HG03175 (cell line): ENCODE data around the gene C9orf50.

Experiments used
- ATAC-seq: cut with Tn5 transposase; IDR thresholded peaks from one replicate; pipeline ENCODE4 v1.9.1; 2021; ENCODE audit warnings: mild to moderate bottlenecking, moderate library complexity; ENCODE audit not compliant: unreplicated experiment

The C9orf50 gene

GRCh38 chr9:129572517-129572916 is 48.4 kb downstream of the C9orf50 start:
- ATAC-seq = no peak

- no peak for ATAC-seq
Observed at GRCh38 chr9:129572052-129572425, 48.9 kb downstream of the C9orf50 start.

- no peak for ATAC-seq
Observed at GRCh38 chr9:129571298-129572051, 49.4 kb downstream of the C9orf50 start.

GRCh38 chr9:129570450-129571297 is 50.2 kb downstream of the C9orf50 start:
- no peak for ATAC-seq

- ATAC-seq = no peak
Observed at GRCh38 chr9:129569502-129570449, 51.1 kb downstream of the C9orf50 start.

- ATAC-seq = no peak
Observed at GRCh38 chr9:129568560-129569501, 52.1 kb downstream of the C9orf50 start.

- no peak for ATAC-seq
Observed at GRCh38 chr9:129567842-129568559, 52.9 kb downstream of the C9orf50 start.

GRCh38 chr9:129567329-129567728 is 53.6 kb downstream of the C9orf50 start:
- ATAC-seq = no peak

- ATAC-seq = no peak
Observed at GRCh38 chr9:129566563-129567266, 54.2 kb downstream of the C9orf50 start.

GRCh38 chr9:129562917-129563316 is 58.0 kb downstream of the C9orf50 start:
- no peak for ATAC-seq

- ATAC-seq = no peak
Observed at GRCh38 chr9:129562514-129562913, 58.4 kb downstream of the C9orf50 start.
